Right lobe of liver (tissue), 6 donors: Measurements from ENCODE around the gene BTC. TPM values are rescaled to one million over a fixed set of nuclear protein-coding genes. Genes with fewer than 3 reads are reported as not detected.

Experiments
- ATAC-seq, 4 donors: fragments of 200-7000 bp; cut with Tn5 transposase; one replicate each; pipeline ENCODE4 v1.9.1; 2020; ENCODE audit warnings: mild to moderate bottlenecking in 4 of 4, moderate library complexity in 4 of 4
- DNase-seq, 3 donors: peaks; one replicate each; pipeline ENCODE4 v3.0.0-alpha.2; 2020
- H3K27ac ChIP-seq, 3 donors: fragments of 200-600 bp; one replicate each; pipeline ENCODE4 v1.8.0; 2022
- H3K27me3 ChIP-seq, 2 donors: fragments of 200-600 bp; one replicate each; pipeline ENCODE4 v1.8.0; 2022
- H3K36me3 ChIP-seq, 4 donors: fragments of 200-600 bp; sonication (generic) in 1 of 4; one replicate each; pipeline versions ENCODE4 v1.5.1 to v1.8.0; 2017 to 2022; ENCODE audit warnings: control low read depth in 1 of 4
- H3K4me1 ChIP-seq, 4 donors: fragments of 200-600 bp; sonication (generic) in 1 of 4; one replicate each; pipeline versions ENCODE4 v1.5.1 to v1.8.0; 2017 to 2022; ENCODE audit warnings: control low read depth in 1 of 4
- H3K4me3 ChIP-seq, 3 donors: fragments of 200-600 bp; one replicate each; pipeline ENCODE4 v1.8.0; 2022
- H3K9me3 ChIP-seq, 4 donors: fragments of 200-600 bp; sonication (generic) in 1 of 4; one replicate each; pipeline versions ENCODE4 v1.5.1 to v1.8.0; 2017 to 2022; ENCODE audit warnings: control low read depth in 1 of 4
- CTCF ChIP-seq, 4 donors: fragments of 200-600 bp in 3 of 4; fragments of 450-650 bp in 1 of 4; IDR thresholded peaks; one replicate each; pipeline versions ENCODE4 v1.5.1 to v1.8.0; 2016 to 2022; ENCODE audit warnings: antibody characterized with exemption in 4 of 4, mild to moderate bottlenecking in 2 of 4
- POLR2A ChIP-seq: fragments of 450-650 bp; IDR thresholded peaks from one replicate; pipeline ENCODE4 v1.6.1; 2017; ENCODE audit warnings: antibody characterized with exemption, mild to moderate bottlenecking
- WGBS: methylation state at CpG from one replicate; pipeline ENCODE4 v1.1.6; 2018; ENCODE audit warnings: low coverage, low lambda C conversion rate; ENCODE audit not compliant: insufficient coverage; ENCODE audit errors: missing lambda C conversion rate; 5-methylcytosine and 5-hydroxymethylcytosine counted together
- intact Hi-C, 2 donors: fragments of 100-400 bp; cut with DNase I; formaldehyde crosslinking; loops; one replicate each; pipeline versions ENCODE4 v1.11.2 to v1.14.1; 2022
- total RNA-seq, 6 experiments: library from RNA; depleted of rRNA in 2 of 6; stranded (reverse); fragments of >200 nt in 2 of 6; fragmentation: NEBNext Ultra II Directional in 3 of 6; extraction: Animal tissue kit (Norgen Biotek cat#: 25700) in 3 of 6; gene quantifications; one replicate each; pipeline versions ENCODE4 v1.1.0 to v1.2.4, GENCODE V29; 2016 to 2023
- donor health status: DM: no; HTN: yes; CAD: no.
- donor health status: DM: no; HTN: no; CAD: no.
- donor health status: DM: no; HTN: no; CAD: no.
- donor health status: DM: no; HTN: yes; CAD: no.
- donor health status: DM: no; HTN: yes; CAD: no.

The BTC gene
- total RNA-seq, 6 experiments from 2014 or later = 0.26 to 0.95 (median 0.49) TPM

GRCh38 chr4:74770226-74770910, 24.0 kb downstream of the BTC start:
- TF ChIP-seq POLR2A = no peak
- no peak for TF ChIP-seq CTCF (IDR thresholded peaks at IDR 0.05)
- 88% methylated on average over 4 of the region's 4 CpGs for WGBS
- H3K27ac ChIP-seq = no peak overlapping the region
- H3K9me3 ChIP-seq = no peaks in the 10 kb centered on the region
- H3K27me3 ChIP-seq = no peaks in the 10 kb centered on the region
- no peak overlapping the region for H3K4me3 ChIP-seq
- ATAC-seq (no peak), DNase-seq (no peak)
- H3K36me3 ChIP-seq = no peaks in the 10 kb centered on the region
- H3K4me1 ChIP-seq = peaks cover 0 to 10% (median 0%) of the 10 kb centered on the region in 4 donors
- intact Hi-C loops = no loop called here

GRCh38 chr4:74768857-74769525, 25.3 kb downstream of the BTC start:
- Histone ChIP-seq H3K9me3 (no peaks in the 10 kb centered on the region), H3K27me3 (no peaks in the 10 kb centered on the region), H3K4me3 (no peak overlapping the region), H3K36me3 (no peaks in the 10 kb centered on the region), H3K4me1 (peaks cover 0 to 10% (median 0%) of the 10 kb centered on the region in 4 donors), H3K27ac (no peak overlapping the region)
- peak; percentile 79 to 97 (median 82) for ATAC-seq
- intact Hi-C loops = no loop called here
- DNase-seq = no peak
- peak in 1 of 4 donors; percentile 5 for TF ChIP-seq CTCF (IDR thresholded peaks at IDR 0.05)
- TF ChIP-seq POLR2A = no peak
- 0% methylated on average over 1 of the region's 2 CpGs for WGBS

- no peak for TF ChIP-seq POLR2A
- no peak for TF ChIP-seq CTCF (IDR thresholded peaks at IDR 0.05)
- Histone ChIP-seq H3K4me3 (no peak overlapping the region), H3K9me3 (no peaks in the 10 kb centered on the region), H3K36me3 (no peaks in the 10 kb centered on the region), H3K27me3 (no peaks in the 10 kb centered on the region), H3K4me1 (peaks cover 0 to 2% (median 0%) of the 10 kb centered on the region in 4 donors), H3K27ac (no peak overlapping the region)
- intact Hi-C loops = no loop called here
- DNase-seq (no peak), ATAC-seq (no peak)
- 76% methylated on average over 2 of the region's 2 CpGs for WGBS
Observed at GRCh38 chr4:74764119-74764518, 30.2 kb downstream of the BTC start.

DNA sequence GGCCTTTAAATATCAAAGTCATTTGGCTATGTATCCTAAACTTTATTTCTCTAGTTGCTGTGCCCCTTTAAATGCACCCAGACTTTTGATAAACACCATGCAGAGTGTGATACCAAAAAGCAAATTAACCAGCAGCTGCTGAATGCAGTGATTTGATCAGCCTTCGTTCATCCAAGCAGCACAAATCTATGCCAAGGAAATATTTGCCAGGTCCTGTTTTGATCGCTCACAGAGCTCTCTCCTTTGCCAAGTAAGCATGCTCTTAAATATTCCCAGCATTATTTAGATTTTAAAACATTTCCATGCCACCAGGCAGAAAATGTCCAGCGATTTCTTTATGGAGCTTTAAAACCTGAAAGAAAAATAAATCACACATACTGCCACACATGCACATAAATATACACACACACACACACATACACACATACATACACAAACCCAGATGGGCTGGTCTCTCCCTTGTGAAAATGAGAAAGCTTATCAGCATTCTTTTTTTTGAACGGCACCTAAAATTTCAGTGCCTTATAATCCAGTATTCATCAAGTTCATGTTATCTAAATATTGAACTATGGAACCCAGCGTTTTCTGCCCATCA, 35.7 kb downstream of the BTC start:
- ATAC-seq = no peak
- 50% methylated on average over 5 of the region's 5 CpGs for WGBS

More for the DNA sequence above, 35.7 kb downstream of the BTC start:
- intact Hi-C loops = no loop called here
- Histone ChIP-seq H3K4me1 (no peaks in the 10 kb centered on the region), H3K27ac (no peak overlapping the region), H3K27me3 (no peaks in the 10 kb centered on the region), H3K9me3 (no peaks in the 10 kb centered on the region), H3K36me3 (no peaks in the 10 kb centered on the region), H3K4me3 (no peak overlapping the region)
- TF ChIP-seq POLR2A (no peak), CTCF (IDR thresholded peaks at IDR 0.05) (no peak)
- DNase-seq = no peak
